GM18870 (cell line): ENCODE measurements around the gene MARS1.

Experiments
- ATAC-seq: cut with Tn5 transposase; IDR thresholded peaks from one replicate; pipeline ENCODE4 v1.9.1; 2021; ENCODE audit warnings: moderate library complexity; ENCODE audit not compliant: unreplicated experiment

MARS1 gene

GRCh38 chr12:57456737-57457490 lies 31.0 kb upstream of the MARS1 start:
- no peak for ATAC-seq

GRCh38 chr12:57458665-57459054 lies 29.2 kb upstream of the MARS1 start:
- no peak for ATAC-seq

GRCh38 chr12:57459055-57459749 lies 28.7 kb upstream of the MARS1 start:
- ATAC-seq: peak; percentile 45

- no peak for ATAC-seq
These were observed 28.0 kb upstream of the MARS1 start, which contains the start of gene GLI1 for GRCh38 chr12:57459750-57460467. Gene GLI1, plus strand, starts transcription at chr12:57459785. Its CDS starts 3,907 bp downstream, at chr12:57463692.

GRCh38 chr12:57460468-57460784 lies 27.4 kb upstream of the MARS1 start:
- ATAC-seq: no peak

- no peak for ATAC-seq
These were observed 27.0 kb upstream of the MARS1 start for GRCh38 chr12:57460841-57461275.

- ATAC-seq: no peak
These were observed 26.5 kb upstream of the MARS1 start for GRCh38 chr12:57461276-57461916.

- no peak for ATAC-seq
These were observed 26.0 kb upstream of the MARS1 start for GRCh38 chr12:57461917-57462250.

GRCh38 chr12:57462251-57462911 lies 25.5 kb upstream of the MARS1 start:
- ATAC-seq: peak; percentile 67

- no peak for ATAC-seq
These were observed 25.0 kb upstream of the MARS1 start for GRCh38 chr12:57462912-57463253.

- ATAC-seq: no peak
These were observed 23.3 kb upstream of the MARS1 start for GRCh38 chr12:57464569-57464968.

GRCh38 chr12:57465030-57465746 lies 22.7 kb upstream of the MARS1 start:
- no peak for ATAC-seq

GRCh38 chr12:57465747-57466505 lies 21.9 kb upstream of the MARS1 start:
- ATAC-seq: no peak

- no peak for ATAC-seq
These were observed 20.5 kb upstream of the MARS1 start for GRCh38 chr12:57467212-57467874.

- no peak for ATAC-seq
These were observed 20.0 kb upstream of the MARS1 start for GRCh38 chr12:57467915-57468314.

GRCh38 chr12:57469296-57470164 lies 18.3 kb upstream of the MARS1 start:
- no peak for ATAC-seq

- no peak for ATAC-seq
These were observed 17.4 kb upstream of the MARS1 start for GRCh38 chr12:57470286-57470969.
